Medulla oblongata (tissue), 1 donor: Measurements from ENCODE around the gene CAGE1.

ENCODE experiments used
- DNase-seq: peaks from one replicate; pipeline ENCODE4 v3.0.0-alpha.2; 2015; ENCODE audit errors: extremely low spot score

CAGE1 gene

DNA sequence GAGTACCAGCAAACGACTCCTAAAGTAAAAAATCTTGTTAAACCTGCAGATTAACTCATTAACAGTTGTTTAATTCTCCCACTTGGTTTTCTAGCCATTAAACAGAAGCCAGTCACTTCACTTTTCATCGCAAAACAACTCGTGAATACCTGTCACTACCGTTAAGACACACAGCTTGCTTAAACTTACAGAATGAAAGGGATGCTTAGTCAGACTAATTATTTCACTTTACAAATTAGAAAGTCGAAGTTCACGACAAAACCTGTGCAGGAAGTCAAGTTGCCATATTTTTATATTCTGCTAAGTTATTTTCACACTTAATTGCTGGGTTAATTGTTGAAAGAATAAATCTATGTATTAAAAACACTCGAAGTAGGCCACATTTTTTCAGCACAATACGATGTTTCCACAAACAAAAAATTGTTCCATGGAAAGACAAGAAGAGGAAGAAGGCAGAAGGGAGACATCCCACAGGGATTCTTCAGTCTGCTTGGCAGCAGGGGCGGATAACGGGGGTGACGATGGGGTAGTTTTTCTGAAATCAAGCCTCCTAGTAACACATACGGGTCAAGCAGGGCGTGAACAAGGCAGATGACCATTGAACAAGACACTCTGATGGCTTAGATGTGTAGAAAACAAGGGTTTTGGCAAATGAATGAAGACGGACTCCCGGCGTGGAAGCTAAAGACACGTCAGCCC lies 77.5 kb downstream of the CAGE1 start:
- peak; percentile 21 for DNase-seq

DNA sequence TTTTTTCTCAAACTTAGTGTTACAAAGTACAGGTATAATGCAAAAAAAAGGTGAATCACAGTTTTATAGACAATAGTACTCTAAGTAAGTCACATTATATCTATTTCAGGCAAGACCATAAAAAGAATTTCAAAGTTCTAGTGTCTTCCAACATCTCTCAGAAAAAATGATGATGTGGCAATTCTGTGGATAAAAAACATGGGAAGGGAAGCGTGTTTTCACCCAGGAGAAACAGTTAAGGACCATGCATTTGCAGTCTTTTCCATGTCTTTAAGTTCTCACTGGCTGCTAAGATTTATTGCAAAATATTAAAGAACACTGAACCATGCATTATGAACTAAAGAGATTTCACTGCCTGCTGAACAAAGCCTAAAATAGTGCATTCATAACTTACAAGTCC lies 78.4 kb downstream of the CAGE1 start:
- no peak for DNase-seq

DNA sequence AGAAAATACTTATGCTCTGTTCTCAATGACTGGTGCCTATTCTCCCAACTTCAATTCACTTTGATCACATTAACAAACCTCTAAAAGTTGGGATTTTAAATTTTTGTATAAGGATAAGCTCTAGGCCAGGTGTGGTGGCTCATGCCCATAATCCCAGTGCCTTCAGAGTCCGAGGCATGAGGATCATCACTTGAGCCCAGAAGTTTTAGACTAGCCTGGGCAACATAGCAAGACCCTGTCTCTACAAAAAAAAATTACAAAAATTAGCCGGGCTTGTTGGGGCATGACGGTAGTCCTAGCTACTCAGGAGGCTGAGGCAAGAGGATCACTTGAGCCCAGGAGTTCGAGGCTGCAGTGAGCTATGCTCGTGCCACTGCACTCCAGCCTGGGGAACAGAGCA lies 80.5 kb downstream of the CAGE1 start:
- no peak for DNase-seq

DNA sequence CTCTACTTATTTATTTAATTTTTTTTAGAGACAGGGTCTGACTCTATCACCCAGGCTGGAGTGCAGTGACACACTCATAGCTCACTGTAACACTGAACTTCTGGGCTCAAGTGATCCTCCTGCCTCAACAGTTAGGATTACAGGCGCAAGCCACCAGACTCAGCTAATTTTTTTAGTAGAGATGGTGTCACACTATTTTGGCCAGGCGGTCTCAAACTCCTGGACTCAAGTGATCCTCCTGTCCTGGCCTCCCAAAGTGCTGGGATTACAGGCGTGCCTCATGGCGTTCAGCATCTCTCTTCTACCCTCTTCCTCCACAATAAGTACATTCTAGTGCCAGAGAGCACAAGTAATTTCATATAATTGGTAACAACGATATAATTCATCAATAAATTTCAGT lies 82.0 kb downstream of the CAGE1 start:
- no peak for DNase-seq

DNA sequence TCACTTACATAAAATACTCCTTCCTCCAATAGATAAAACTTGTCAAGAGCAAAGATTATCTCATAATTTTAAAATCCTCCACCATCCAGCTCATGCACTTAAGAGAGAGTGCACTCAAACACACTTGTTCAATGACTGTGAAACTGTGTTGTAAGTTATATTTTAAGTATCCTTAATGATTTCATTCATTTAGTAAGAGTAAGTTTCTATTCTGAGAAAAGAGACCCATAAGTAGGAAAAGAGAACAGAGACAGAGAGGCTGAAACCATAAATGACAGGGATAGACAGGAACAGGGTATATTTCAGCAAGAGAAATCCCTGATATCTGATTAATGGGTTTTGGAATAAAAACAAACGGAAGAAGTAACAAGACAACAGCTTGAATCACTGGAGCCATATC lies 84.7 kb downstream of the CAGE1 start:
- no peak for DNase-seq

DNA sequence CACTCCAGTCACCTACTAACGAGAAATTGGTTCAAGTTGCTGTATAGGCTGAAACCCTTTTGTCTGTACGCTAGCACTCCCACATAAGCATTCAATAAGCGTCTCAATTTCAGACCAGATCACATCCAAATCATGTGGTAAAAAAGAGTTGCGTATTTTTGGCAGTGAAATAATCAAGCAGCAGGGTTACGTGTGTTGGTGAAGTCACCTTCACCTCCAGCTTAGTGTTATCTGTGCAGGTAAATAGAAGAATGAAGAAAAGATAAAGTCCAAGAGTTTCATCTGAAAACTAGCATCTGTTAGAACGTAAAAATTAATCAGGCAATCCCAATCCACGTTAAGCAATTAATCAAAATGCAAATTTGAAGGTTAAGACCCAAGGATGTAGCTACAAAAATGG lies 87.8 kb downstream of the CAGE1 start:
- no peak for DNase-seq

DNA sequence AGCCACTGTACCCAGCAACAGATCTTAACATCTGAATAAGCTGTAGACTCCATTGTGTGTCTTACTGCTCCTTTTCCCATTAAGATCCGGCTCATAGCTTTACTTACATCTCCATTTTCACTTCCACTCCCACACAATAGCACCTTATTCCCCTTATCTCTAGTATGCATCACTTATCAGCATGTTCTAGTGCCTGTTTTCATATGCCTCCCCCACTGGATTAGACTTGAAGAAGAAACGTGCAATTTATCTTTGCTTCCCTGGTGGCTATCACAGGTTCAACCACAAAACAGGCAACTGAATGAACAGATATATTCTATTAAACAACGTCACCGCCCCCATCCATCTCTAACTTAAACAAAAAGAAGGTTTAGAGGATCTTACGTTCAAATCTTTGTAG lies 88.6 kb downstream of the CAGE1 start:
- no peak for DNase-seq

DNA sequence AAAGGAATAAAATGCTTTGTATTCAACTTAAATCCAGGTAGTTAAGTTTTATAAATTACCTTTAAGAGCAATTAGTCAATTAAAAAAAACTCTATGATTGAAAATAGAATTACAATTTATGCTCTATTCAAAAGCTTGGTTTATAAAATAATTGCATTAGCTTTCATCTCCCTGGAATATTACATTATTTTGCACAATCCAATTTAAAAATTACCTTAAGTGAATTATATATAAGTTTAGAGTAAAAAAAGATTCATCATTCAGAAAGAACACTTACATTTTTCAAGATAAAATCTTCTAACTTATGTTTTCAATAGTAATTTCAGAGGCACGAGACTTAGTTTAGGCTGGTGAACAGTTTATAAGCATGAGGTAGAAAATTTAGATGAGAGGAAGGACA lies 91.4 kb downstream of the CAGE1 start:
- DNase-seq = no peak

DNA sequence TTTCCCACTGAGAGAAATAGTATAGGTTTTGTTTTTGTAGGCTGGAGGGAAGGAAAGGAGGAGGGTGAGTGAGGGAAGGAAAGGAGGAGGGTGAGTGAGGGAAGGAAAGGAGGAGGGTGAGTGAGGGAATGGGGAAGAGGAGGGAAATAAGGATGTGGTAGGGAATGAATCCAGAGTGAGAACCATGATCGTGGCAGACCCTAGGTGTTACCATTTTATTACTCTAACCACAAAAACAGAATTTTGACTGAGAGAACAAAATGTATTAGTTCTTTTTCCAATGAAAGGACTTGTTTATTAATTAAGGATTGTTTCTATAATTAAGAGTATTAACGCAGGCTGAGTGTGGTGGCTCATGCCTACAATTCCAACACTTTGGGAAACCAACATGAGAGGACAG lies 92.9 kb downstream of the CAGE1 start:
- no peak for DNase-seq

DNA sequence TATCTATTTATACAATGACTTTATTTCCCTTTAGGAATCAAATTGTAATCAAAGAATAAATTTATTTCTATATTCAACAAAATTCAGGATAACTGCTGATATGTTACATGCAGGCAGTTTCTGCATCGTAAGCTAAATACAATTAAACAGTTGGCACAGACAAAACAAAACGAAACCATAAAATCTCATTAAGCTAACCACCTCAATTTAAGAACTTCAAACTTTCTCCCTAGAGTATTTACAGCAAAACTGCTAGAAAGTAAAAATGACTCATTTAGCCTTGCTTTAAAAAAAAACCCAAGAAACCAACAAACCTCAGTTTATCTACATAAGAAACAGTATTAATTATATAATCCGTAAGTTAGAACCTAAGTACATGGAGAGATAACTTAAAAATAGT lies 93.6 kb downstream of the CAGE1 start:
- no peak for DNase-seq

DNA sequence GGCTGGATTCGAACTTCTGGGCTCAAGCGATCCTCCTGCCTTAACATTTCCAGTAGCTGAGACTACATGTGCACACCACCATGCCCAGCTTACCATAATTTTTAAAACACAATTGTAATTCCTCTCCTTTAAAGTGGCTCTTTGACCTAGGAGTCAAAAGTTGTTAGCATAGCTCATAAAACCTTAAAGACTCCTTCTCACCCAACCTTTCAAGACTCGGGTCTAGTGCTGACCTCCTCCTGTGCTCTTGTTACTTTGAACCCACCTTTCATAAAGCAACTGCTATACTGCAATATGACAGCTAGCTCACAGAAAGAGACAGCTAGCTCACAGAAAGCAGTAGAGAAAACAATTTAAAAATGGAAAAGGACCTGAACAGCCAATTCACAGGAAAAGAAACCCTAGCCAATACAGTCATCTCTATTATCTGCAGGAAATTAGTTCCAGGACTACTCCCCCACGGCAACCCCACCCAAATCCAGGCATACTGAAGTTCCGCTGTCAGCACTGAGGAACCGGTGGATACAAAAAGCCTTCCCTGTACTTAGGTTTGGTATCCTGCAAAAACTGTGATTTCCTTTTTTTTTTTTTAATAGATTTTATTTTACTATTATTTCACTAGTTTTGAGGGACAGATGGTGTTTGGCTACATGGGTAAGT lies 96.8 kb downstream of the CAGE1 start:
- DNase-seq = no peak

DNA sequence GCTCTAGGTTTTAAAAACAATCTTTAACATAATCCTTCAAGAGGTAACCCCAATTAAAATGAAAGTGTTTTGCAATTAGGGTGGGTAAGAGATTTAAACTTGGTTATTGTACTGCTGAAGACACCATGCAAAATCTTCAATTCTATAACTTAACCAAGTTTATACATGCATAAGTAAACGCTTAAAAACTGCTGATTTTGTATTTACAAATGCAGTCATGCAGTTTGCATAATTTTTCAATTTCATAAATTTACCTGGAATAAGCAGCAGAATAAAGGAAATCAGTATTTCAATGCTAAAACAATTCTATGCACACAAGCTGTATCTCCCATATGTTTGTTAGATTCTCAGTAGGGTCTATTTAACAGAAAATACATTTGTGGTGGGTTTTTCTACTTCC lies 99.5 kb downstream of the CAGE1 start:
- no peak for DNase-seq

DNA sequence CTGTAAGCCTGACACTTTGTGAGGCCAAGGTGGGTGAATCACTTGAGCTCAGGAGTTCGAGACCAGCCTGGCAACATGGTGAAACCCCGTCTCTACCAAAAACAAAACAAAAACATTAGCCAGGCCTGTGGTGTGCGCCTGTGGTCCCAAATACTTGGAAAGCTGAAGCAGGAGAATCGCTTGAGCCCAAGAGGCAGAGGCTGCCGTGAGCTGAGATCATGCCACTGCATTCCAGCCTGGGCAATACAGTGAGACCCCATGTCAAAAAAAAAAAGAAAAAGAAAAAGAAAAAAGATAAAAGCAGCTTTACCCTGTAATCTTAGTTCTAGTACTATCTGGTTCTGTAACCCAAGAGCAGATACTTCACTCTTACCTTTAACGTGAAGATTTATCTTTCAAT lies 104.1 kb downstream of the CAGE1 start:
- no peak for DNase-seq

DNA sequence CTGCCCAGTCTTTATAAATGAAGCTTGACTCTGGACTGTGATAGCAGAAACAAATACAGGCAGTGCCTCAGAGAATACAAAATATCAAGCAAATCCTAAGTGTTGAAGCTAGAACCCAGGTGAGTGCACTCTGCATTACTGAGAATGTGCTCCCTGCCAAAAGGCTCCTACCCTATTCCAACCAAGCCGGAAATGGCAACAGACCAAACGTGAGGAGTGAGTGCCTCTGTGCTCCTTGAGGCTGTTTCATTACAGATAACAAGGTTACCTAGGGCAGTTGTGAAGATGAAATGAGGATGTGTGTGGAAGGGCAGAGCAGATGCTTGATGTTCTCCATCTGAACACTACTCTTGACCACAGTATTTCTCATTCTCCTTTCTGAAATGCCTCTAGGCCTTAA lies 105.9 kb downstream of the CAGE1 start:
- DNase-seq = no peak

DNA sequence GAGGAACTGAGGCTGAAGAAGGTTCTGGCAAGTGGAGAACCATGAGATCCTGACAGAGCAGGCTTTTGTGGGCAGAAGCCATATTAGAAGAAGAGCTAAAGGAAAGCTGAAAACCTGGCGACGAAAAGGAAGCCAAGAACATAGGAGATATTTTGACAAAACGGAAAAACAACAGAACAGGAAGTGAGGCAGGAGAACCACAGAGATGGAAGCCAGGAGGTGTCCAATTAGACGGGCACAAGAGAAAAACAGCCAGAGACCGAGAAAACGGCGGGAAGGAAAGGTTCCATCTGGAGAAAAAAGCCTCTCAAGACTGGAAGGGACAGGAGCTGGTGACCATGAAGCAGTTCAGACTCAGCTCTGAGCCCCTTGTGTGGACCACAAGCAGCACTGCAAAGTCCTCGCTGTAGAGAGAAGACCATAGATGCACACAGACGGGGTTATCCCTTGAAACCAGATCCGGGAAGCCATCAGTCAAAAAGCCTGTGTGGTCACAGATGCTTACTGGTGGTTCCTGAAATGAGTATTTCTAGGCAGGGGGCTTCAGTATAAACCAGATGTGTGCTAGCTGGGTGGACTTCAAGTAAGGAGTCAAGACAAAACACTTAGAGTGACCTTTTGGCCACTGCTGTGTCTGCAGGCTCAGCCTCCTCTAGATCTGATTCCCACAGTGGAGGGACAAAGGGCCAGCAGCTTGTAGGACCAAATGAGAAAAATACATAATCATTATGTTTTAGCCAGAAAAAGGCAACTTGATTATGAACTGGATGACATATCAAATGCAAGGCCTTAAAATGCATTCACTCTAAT lies 107.2 kb downstream of the CAGE1 start:
- no peak for DNase-seq
